HFF-Myc (cell line): ENCODE data around the gene NTN1.

Experiments
- DNase-seq: peaks from one replicate; pipeline ENCODE4 v3.0.0-alpha.2; 2011; ENCODE audit warnings: low read depth; ENCODE audit errors: extremely low read depth
- H3K4me3 ChIP-seq: replicated peaks from 2 replicates; pipeline ENCODE4 v1.5.1; 2011; ENCODE audit warnings: low read depth, mild to moderate bottlenecking, control low read depth, low read length
- TF ChIP-seq, protein P1 (sequence below): IDR thresholded peaks from 2 replicates; pipeline ENCODE4 v1.5.1; 2012; ENCODE audit warnings: mild to moderate bottlenecking, low read depth, low read length, control low read depth; ENCODE audit errors: missing control alignments

Gene NTN1

DNA sequence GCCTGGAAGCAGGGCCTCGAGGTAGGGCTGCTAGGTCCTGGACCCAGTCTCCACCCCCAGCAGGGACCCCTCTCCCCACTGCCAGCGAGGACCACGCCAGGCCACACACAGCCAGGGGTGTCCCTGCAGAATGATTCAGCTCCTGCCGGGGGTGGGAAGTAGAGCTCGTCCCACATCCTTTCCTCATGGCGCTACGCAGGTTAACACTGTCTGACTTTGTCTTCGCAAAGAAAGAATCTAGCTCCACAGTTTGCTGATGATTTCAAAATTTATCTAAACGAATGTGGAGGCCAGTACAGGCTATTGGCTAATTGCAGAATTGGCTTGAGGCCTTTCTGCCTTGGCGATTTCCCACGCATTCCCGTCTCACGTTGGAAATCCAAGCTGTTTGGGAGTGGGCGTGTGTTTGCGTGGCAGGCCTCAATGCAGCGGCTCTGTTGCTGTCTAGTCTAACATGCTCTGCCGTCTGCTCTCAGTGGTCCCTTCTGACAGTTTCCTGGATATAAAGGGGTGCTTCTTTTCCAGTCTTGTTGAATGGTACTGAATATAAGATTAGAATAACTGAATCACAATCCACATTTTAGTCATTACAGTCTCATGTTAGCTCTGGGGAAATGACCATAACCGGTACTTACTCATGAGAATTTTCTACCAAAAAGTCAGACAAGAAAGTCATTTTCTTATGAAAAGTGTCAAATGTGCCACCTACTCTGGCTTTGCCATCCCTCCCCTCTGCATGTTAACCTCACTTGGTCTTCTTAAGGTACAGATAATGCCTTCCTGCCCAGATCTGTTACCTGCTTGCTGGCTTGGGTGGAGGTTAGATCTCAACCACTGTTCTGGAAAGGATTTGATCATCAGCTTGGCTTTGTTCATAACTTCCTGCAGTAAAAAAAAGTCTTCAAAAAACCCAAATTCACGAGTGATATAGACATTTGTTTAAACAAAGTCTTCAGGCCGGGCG, 252.4 kb downstream of the NTN1 start:
- H3K4me3 ChIP-seq: no peak overlapping the region
- TF ChIP-seq, protein P1, sequence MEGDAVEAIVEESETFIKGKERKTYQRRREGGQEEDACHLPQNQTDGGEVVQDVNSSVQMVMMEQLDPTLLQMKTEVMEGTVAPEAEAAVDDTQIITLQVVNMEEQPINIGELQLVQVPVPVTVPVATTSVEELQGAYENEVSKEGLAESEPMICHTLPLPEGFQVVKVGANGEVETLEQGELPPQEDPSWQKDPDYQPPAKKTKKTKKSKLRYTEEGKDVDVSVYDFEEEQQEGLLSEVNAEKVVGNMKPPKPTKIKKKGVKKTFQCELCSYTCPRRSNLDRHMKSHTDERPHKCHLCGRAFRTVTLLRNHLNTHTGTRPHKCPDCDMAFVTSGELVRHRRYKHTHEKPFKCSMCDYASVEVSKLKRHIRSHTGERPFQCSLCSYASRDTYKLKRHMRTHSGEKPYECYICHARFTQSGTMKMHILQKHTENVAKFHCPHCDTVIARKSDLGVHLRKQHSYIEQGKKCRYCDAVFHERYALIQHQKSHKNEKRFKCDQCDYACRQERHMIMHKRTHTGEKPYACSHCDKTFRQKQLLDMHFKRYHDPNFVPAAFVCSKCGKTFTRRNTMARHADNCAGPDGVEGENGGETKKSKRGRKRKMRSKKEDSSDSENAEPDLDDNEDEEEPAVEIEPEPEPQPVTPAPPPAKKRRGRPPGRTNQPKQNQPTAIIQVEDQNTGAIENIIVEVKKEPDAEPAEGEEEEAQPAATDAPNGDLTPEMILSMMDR: no peak
- DNase-seq: no peak

DNA sequence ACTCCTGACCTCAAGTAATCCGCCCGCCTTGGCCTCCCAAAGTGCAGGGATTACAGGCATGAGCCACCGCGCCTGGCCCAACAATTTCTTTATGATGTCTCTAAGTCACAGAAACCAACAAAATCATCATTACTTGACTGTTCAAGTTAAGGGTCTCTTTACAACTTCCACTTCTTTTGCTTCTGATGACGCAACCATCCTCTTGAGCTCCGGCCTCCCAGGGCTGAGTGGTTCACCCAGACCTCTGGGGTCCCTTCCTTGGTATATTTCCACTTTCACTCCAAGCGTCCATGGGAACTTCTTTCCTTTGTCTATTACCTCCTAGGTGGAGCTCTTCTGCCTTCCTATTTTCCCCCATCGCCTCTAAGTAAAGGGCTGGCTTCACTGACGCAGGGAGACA, 253.7 kb downstream of the NTN1 start:
- TF ChIP-seq, protein P1: no peak
- DNase-seq: no peak
- no peak overlapping the region for H3K4me3 ChIP-seq

DNA sequence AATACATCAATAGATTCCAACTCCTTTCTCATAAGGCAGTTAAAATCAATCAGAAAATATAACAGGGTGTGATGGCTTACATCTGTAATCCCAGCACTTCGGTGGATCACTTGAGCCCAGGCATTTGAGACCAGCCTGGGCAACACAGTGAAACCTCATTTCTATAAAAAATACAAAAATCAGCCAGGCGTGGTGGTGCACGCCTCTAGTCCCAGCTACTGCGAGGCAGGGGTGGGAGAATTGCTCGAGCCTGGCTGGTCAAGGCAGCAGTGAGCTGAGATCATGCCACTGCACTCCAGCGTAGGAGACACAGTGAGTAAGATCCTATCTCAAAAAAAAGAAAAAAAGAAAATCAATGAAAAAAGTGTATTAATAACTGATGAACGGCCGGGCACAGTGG, 258.6 kb downstream of the NTN1 start:
- no peak for DNase-seq
- TF ChIP-seq, protein P1: no peak
- H3K4me3 ChIP-seq: no peak overlapping the region

DNA sequence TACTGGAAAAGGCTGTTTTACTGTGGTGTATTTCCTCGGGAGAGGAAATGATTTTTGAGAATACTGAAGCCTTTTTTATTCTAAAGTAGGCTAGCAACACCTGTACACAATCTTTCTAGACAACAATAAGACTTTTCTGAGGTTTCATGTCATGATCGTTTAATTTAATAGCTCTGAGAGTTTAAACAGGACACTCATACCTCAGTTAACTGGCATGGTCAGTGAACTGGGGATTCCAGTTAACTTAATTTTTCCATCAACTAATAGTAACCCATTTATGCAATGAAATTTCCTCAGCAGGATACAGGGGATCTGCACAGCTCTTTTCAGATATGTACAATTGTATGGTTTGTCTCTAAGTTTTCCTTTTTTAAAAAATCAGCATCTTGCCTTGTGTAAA, 262.6 kb downstream of the NTN1 start:
- no peak overlapping the region for H3K4me3 ChIP-seq
- TF ChIP-seq, protein P1: no peak
- DNase-seq: no peak

DNA sequence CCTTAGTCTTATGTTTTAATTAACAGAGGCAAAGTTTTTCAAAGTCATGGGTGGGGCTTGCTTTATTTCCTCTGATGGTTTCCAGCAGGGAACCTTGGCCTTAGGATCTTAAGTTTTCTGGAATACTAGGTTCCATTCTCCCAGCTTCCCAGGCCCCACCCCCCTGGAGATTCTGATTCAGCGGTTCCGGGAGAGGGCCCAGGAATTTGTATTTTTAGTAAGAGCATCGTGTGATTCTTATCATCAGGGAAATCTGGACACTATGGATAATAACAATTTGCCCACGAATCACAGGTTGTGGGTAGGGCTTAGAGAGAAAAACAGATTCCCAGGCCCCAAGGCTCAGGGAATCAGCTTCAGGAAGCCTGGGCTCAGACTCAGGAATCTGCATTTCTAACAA, 263.6 kb downstream of the NTN1 start:
- H3K4me3 ChIP-seq: no peak overlapping the region
- TF ChIP-seq, protein P1: no peak
- DNase-seq: no peak

DNA sequence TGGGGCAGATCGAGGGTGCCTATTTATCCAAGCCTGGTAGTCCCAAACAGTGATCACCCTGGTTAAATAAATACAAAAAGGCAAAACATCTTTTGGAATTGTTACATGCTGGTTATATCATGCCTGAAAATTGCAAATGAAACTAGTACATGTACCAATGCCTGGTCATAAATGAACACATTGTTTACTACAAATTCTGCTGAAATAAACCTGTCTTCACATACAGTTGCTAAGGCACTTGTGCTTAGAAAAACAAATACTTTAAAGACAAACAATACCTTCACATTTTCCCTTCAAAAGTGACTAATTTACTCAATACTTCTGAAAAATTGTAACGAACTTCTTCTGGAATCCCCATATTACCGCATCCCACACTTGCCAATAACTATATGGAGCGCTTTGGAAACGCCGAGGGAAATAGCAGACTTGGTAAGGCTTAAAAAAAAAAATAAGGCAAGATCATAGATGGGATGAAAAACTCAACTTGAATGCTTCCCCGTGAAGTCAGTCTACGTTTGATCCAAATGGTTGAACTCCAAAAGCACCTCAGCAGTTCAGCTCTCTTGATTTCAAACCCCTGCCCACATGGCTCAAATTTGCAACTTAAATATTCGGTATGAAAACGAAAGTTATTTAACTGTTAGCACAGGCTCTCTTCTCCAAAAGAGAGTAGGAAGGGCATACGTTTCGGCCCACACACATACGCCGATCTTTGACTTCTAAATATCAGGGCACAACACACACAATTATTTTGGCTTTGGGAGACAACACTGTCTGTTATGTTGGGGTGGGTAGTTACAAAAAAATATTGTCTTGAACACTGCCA, 264.5 kb downstream of the NTN1 start:
- no peak overlapping the region for H3K4me3 ChIP-seq
- TF ChIP-seq, protein P1: no peak
- no peak for DNase-seq
